ENCODE data around the gene FAM241B.

FAM241B gene

DNA sequence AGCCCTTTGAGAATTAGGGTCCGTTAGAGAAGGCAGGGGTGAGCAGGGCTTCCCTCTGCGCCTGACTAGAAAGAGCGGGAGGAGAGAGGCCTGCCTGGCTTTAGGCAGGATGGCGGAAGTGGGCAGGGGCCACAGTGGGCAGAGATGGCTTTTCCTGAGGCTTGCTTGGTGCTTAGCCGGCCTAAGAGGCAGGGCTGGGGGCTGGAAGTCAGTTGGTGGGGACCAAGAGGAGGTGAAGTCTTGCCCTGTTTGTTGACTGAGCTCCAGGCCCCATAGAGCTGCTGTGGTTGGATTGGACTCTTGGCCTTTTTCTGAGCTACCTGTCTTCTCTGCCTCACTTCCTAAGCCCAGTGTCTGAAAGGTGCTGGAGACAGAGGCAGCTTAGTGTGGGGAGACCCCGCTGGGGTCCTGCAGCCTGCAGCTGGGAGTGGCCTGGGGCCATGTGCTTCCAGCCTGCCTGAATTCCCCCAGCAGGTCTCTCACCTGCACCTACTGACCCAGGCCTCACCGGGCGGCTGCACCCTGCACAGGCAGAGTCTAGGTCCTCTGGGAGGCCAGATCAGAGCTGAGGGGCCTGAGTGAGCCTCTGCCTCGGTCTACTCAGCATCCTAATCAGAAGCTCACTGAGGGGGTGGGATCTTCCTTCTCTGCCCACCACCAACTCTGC, 4.8 kb downstream of the FAM241B start:
- no peak for DNase-seq

- DNase-seq: no peak
Observed at GRCh38 chr10:69635428-69636272, 5.6 kb downstream of the FAM241B start.

- no peak for DNase-seq
Observed at GRCh38 chr10:69636273-69636575, 6.2 kb downstream of the FAM241B start.

- DNase-seq: peak in 1 of 2 experiments; percentile 17
Observed at GRCh38 chr10:69636626-69637605, 6.9 kb downstream of the FAM241B start.

- no peak for DNase-seq
Observed at GRCh38 chr10:69638642-69639041, 8.6 kb downstream of the FAM241B start.

GRCh38 chr10:69639291-69640195, 9.5 kb downstream of the FAM241B start:
- peak; percentile 41 for DNase-seq

- no peak for DNase-seq
Observed at GRCh38 chr10:69640196-69640980, 10.3 kb downstream of the FAM241B start.

DNA sequence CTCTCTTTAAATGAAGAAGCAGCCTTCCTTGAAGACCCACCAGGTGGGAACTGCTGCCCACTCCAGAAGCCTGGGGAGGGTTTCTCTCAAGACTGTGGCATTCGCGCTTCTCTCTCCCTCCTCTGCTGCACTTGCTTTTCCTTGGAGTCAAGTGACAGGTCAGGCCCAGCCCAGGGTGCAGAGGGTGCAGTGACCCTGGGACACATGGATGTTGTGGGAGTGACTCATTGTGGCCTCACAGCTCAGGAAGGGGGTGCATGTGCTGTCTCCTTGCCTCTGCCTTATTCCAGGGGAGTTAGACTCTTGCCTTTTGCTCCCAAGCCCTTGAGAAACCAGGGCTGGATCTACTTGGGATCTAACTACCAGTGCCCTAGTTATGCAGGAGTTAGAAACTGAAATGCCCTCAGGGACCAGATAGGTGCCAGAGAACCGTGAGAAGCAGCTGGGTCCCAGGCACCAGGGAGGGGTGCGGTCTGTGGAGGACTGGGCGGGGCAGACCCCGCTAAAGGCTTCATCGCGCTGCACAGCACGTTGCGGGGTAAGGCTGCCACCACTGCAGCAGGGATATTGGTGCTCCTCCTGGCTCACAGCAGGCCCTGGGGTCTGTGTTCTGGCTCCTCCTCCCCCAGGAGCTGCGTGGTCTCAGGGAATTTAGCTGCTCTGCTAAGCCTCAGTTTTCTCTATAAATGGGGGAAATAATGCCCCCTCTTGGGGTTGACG, 11.4 kb downstream of the FAM241B start:
- DNase-seq: no peak

DNA sequence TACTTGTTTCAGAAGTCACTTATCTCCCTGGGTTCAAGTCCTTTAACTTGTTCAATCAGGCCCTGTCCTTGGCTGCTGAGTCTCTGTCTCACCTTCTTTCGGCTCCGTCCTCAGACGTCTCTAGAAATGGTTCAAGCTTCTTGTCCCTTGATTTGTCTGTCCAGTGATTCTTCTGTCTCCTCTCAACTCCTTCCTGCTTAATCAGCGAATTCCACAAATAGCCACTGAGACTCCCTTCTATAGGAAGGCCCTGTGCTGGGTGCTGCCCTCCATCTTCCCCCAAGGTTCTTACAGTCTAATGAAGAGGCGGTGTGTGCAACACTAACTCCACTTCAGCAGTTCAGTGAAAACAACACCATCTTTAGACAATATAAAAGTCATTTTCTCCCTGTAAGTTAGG, 12.7 kb downstream of the FAM241B start:
- DNase-seq: no peak

- no peak for DNase-seq
Observed at GRCh38 chr10:69643779-69644657, 14.0 kb downstream of the FAM241B start.

GRCh38 chr10:69644658-69645295, 14.7 kb downstream of the FAM241B start:
- peak; percentile 18 to 27 for DNase-seq

GRCh38 chr10:69645296-69646184, 15.5 kb downstream of the FAM241B start:
- no peak for DNase-seq

DNA sequence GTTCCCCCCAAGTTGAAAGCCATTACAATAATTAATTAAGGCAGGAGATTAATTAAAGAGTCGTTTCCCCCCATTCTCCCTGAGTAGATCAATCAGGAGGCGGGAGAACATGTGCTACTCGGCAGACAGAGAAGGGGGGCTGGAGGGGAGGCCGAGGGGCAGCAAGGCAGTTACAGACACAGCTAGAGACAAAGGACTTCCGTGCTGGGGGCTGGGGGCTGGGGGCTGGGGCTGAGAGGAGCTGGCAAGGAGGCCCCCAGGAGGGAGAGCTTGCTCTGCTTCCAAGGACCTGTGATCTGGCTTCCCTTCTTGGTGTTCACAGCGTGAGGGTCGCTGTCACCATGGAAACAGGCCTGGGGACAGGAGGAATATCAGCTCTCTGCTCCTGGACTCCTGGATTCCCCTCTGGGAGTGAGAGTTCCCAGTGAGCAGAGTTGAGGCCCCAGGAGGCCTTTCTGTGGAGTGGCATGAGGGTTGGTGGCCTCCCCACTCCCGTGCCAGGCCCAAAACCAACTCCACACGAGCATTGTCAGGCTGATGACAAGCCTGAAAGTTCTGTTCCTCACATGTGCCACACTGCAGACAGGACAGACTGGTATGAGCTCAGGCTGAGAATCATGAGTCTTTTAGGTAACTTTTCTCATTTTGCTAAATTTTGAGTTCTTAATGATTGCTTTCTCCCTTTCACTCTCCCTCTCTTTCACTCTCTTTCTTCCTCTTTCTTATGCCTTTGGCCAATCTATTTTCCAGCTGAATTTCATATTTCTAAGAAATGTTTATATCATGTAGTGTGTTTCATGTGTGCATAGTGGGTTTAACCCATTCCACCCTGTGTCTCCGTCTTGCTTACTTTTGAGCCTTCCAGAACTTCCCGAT, 16.4 kb downstream of the FAM241B start:
- DNase-seq: no peak

- no peak for DNase-seq
Observed at GRCh38 chr10:69647126-69647525, 17.1 kb downstream of the FAM241B start.

DNA sequence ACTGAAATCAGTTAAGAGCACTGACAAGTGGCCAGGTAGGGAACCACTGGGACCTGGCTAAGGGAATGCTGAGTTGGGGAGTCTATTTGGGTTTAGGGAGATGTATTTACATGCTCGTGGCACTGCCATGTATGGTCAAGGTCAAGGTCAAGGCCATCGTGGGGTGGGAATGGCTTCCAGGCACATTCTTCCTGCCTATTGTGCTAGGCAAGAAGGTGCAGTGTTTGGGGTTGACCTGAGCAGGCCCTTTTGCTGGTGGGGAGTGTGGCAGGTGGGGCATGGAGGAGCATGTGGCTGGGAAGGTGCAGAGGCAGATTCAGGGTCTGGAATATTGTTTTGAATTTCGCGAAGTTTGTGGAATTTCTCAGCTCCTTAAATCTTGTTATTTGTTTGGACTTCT, 17.8 kb downstream of the FAM241B start:
- DNase-seq: no peak

GRCh38 chr10:69648461-69648860, 18.4 kb downstream of the FAM241B start:
- no peak for DNase-seq

All from AML-193 (cell line).